Measurements from ENCODE around the gene C4BPB. TPM values are rescaled to one million over a fixed set of nuclear protein-coding genes. Genes with fewer than 3 reads are reported as not detected.
A peak's percentile ranks its signal among the peaks of the same experiment; 100 is the strongest.

Gene C4BPB
- total RNA-seq, 3 donors from 2014 or later (not counting 1 experiment from before 2014, with no cell fraction given), result not detected

DNA sequence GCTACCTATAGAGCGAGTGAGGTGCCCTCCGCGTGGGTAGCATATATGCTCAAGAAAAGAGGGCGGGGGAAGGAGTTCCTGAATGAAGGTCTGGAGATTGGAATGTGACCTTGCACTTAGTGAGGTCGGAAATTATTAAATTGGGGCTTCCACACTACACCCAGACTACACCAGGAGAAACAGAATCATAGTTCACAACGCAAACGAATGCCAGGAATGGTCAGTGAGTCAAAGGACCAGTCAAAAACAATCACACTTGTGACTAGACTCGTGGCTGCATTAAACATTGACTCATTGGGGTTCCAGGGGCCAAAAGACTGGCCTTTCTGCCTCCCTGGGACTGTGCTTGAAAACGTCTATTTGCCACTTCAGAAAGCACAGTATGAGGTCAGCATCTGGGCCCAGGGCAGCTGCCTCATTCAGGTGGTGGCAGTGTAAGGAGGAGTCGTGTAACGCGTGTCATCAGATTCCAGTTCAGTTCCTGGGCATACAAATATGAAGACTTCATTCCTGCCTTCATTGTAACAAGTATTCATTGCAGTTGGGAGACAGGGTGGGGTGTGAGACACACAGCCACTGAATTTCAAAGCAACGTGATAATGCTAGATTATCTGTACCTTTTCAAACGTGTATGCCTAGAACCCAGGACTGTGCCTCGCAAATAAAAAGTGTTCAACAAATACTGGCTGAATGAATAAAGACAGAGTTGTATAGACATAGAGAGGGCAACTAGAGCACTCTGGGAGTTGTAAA is 37.3 kb upstream of the C4BPB start, which contains the start of gene YOD1:
TSS of gene YOD1 (minus strand) at position 18 of the 753 bp plus-strand sequence. CDS start 178 bp downstream, outside the sequence.
- Mint-ChIP-seq H3K4me3 (peak within 1 kb of the TSS; percentile 100), H3K36me3 (peaks cover 5% of the 10 kb centered on the region), H3K4me1 (peaks cover 44 to 47% of the 10 kb centered on the region in 2 donors), H3K27me3 (ENCODE audit: low read depth in 2 of 2) (no peaks in the 10 kb centered on the region), H3K9me3 (no peaks in the 10 kb centered on the region), H3K27ac (peak within 1 kb of the TSS; percentile 96 to 99)
- Histone ChIP-seq H3K9me3 (ENCODE audit: control insufficient read depth, insufficient read depth, low read length) (no peaks in the 10 kb centered on the region), H3K4me3 (ENCODE audit: low read length) (peak within 1 kb of the TSS; percentile 98), H3K27ac (ENCODE audit: low read length) (peak within 1 kb of the TSS; percentile 67), H3K36me3 (ENCODE audit: control insufficient read depth, insufficient read depth, low read length) (peaks cover 29% of the 10 kb centered on the region), H3K4me1 (ENCODE audit: control insufficient read depth, insufficient read depth, low read length) (peaks cover 25% of the 10 kb centered on the region), H3K27me3 (ENCODE audit: control insufficient read depth, insufficient read depth, low read length) (no peaks in the 10 kb centered on the region)
- ATAC-seq (no peak), DNase-seq (no peak)
- TF ChIP-seq, protein P1, sequence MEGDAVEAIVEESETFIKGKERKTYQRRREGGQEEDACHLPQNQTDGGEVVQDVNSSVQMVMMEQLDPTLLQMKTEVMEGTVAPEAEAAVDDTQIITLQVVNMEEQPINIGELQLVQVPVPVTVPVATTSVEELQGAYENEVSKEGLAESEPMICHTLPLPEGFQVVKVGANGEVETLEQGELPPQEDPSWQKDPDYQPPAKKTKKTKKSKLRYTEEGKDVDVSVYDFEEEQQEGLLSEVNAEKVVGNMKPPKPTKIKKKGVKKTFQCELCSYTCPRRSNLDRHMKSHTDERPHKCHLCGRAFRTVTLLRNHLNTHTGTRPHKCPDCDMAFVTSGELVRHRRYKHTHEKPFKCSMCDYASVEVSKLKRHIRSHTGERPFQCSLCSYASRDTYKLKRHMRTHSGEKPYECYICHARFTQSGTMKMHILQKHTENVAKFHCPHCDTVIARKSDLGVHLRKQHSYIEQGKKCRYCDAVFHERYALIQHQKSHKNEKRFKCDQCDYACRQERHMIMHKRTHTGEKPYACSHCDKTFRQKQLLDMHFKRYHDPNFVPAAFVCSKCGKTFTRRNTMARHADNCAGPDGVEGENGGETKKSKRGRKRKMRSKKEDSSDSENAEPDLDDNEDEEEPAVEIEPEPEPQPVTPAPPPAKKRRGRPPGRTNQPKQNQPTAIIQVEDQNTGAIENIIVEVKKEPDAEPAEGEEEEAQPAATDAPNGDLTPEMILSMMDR (IDR thresholded peaks at IDR 0.05), result no peak
- intact Hi-C loops (cut with micrococcal nuclease), result loop anchor here (5.0 kb wide), 1 partner anchor 271 kb away; the partner anchor contains the start of gene CD55
- WGBS (ENCODE audit: insufficient coverage), result 69% methylated on average over 15 of the region's 15 CpGs

DNA sequence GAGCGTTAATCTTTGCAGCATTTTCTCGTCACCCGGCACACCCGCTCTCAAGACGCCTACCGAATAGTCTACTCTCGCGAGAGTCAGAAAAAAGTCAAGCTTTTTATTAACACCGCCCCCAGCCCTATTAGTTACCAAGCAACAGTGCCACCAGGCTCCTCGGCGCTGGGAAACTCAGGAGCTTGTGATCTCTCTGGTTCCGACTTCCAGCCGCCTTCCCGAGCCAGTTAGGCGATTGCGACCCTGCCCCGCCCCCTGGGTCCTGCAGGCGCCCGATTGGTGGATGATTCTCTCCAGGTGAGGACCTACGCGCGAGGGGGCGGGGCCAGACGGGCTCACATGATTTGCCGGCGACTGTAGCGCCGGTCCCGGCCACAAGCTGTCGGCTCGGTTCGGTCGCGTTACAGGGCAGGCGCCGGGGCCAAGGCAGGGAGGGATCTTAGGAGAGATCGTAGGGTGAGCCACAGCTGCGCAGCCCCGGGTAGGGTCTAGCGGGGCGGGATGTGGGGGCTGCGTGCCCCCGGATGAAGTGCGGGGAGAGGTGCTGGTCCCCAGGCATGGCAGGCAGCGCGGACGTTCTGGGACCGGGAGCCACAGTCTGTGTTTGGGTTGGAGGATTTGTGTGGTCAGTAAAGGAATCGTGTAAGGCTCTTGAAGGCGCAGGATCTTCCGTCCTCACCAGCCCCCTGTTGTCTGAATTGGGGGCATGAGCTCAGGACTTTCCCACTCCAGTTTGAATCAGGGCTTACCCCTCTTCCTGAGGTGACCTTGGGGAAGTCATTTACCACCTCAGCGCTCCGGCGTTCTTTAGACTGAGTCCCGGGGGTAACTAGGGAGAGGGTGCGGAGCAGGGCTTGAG is 35.5 kb upstream of the C4BPB start, which contains the start of gene PFKFB2:
TSS of gene PFKFB2 (plus strand) at position 365 of the 859 bp plus-strand sequence. CDS start 1,443 bp downstream, outside the sequence.
- Histone ChIP-seq H3K4me1 (ENCODE audit: control insufficient read depth, insufficient read depth, low read length) (peaks cover 25% of the 10 kb centered on the region), H3K27me3 (ENCODE audit: control insufficient read depth, insufficient read depth, low read length) (no peaks in the 10 kb centered on the region), H3K27ac (ENCODE audit: low read length) (peak within 1 kb of the TSS; percentile 67), H3K4me3 (ENCODE audit: low read length) (peak within 1 kb of the TSS; percentile 60), H3K9me3 (ENCODE audit: control insufficient read depth, insufficient read depth, low read length) (no peaks in the 10 kb centered on the region), H3K36me3 (ENCODE audit: control insufficient read depth, insufficient read depth, low read length) (peaks cover 13% of the 10 kb centered on the region)
- Mint-ChIP-seq H3K36me3 (peaks cover 5% of the 10 kb centered on the region), H3K27me3 (ENCODE audit: low read depth in 2 of 2) (no peaks in the 10 kb centered on the region), H3K27ac (peak within 1 kb of the TSS; percentile 96 to 97), H3K9me3 (no peaks in the 10 kb centered on the region), H3K4me3 (peak within 1 kb of the TSS; percentile 100), H3K4me1 (peaks cover 40 to 43% of the 10 kb centered on the region in 2 donors)
- 7% methylated on average over 56 of the region's 56 CpGs for WGBS (ENCODE audit: insufficient coverage)
- intact Hi-C loops (cut with micrococcal nuclease), result loop anchor here (5.0 kb wide), 1 partner anchor 269 kb away; the partner anchor contains the start of gene CD55
- DNase-seq (peak; percentile 91 to 95), ATAC-seq (peak; percentile 83 to 93 (median 89))
- TF ChIP-seq, protein P1 (IDR thresholded peaks at IDR 0.05), result no peak

DNA sequence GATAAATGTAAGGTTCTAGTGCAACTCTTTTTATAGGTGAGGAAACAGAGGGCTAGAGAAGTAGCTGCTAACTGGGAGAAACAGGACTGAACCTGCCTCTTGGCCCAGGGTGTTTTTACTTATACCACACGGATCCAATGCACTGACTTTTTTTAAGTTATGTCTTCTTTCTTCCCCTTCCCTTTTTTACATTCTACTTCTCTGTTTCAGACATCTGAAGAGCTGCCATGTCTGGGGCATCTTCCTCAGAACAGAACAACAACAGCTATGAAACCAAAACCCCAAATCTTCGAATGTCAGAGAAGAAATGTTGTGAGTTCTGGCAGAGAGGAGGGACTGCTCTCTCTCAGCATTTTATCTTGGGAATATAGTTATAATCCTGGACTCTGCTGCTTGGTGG is 34.2 kb upstream of the C4BPB start:
- H3K27ac ChIP-seq (ENCODE audit: low read length), result no peak overlapping the region
- no peaks in the 10 kb centered on the region for H3K36me3 ChIP-seq (ENCODE audit: control insufficient read depth, insufficient read depth, low read length)
- Mint-ChIP-seq H3K36me3 (peaks cover 5% of the 10 kb centered on the region), H3K4me3 (peak overlapping the region; percentile 33), H3K27me3 (ENCODE audit: low read depth in 2 of 2) (no peaks in the 10 kb centered on the region), H3K9me3 (no peaks in the 10 kb centered on the region), H3K27ac (peak overlapping the region; percentile 96 to 97), H3K4me1 (peaks cover 32 to 36% of the 10 kb centered on the region in 2 donors)
- intact Hi-C loops (cut with micrococcal nuclease), result loop anchor here (5.0 kb wide), 1 partner anchor 268 kb away; the partner anchor contains the start of gene CD55
- TF ChIP-seq, protein P1 (IDR thresholded peaks at IDR 0.05), result no peak
- H3K4me1 ChIP-seq (ENCODE audit: control insufficient read depth, insufficient read depth, low read length), result peaks cover 25% of the 10 kb centered on the region
- H3K9me3 ChIP-seq (ENCODE audit: control insufficient read depth, insufficient read depth, low read length), result no peaks in the 10 kb centered on the region
- no peak overlapping the region for H3K4me3 ChIP-seq (ENCODE audit: low read length)
- no peak for DNase-seq
- ATAC-seq, result no peak
- 20% methylated on average over 2 of the region's 2 CpGs for WGBS (ENCODE audit: insufficient coverage)
- H3K27me3 ChIP-seq (ENCODE audit: control insufficient read depth, insufficient read depth, low read length), result no peaks in the 10 kb centered on the region
